ENCODE measurements around the gene TPM3. TPM values are rescaled to one million over a fixed set of nuclear protein-coding genes. Genes with fewer than 3 reads are reported as not detected.

Gene TPM3
- total RNA-seq, 2 experiments from 2014 or later = 682 to 842 TPM

DNA sequence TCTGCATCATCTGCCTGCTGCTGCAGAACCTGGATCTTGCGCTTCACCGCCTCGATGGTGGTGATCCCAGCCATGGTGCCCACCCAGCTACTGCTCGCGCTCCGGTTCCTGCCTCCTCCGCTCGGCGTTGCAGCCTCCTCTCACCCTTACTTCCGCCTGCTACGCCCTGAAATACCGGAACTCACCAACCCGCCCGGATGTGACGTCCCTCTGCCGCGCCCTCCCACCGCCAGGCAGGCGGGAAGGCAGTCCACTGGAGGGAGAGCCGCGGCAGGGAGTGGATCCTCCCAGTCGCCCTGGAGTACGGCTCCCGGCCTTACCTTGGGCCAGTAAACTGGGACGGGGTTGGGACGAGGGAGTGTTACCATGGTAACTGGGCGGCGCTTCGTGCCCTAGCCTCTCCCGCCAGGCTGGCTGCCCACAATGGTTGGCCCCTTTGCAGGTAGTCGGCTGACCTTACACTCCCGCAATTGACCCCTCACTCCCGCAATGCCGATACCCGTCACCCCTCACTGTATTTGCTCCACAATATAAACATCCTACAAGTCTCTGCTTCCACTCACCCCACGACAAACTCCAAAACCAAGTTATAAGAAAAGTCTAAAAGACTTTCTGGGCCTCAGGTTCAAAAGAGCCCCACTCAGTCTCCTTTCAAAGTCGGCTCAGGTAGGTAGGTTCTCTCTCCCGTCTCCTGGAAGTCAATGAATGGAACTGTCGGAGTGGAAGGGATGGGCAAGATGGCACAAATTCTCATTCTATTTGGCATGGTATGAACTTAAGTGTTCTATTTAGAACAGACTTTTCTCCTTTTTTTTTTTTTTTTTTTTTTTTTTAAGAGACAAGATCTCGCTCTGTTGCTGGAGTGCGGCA, 8.6 kb downstream of the TPM3 start:
- ATAC-seq (peak; percentile 72), DNase-seq (peak; percentile 98)
- H3K4me1 Mint-ChIP-seq = peaks cover 39% of the 10 kb centered on the region
- H3K27ac Mint-ChIP-seq = peak overlapping the region; percentile 100
- intact Hi-C loops (cut with DNase I, micrococcal nuclease) = loop anchor here (1.0 to 10.0 kb wide), 9 partner anchors 37 to 792 kb away; partner anchors contain the start of genes ATP8B2 (in 1 of the 2), CKS1B (in 1 of the 2), HAX1 (in 1 of the 2) and ILF2 (in 1 of the 2)
- no peaks in the 10 kb centered on the region for H3K9me3 Mint-ChIP-seq (ENCODE audit: low read depth)
- POLR2A ChIA-PET = interaction anchor here (0.6 to 0.7 kb wide), 2 partner anchors 41 to 1087 kb away, joined by 4 to 5 read pairs; no protein-coding TSS in a partner anchor
- CTCF ChIA-PET = interaction anchor here (1.0 to 1.6 kb wide), 4 partner anchors 26 to 203 kb away, joined by 3 to 5 read pairs (median 3); no protein-coding TSS in a partner anchor
- H3K36me3 Mint-ChIP-seq (ENCODE audit: low read depth) = peaks cover 39% of the 10 kb centered on the region
- no peaks in the 10 kb centered on the region for H3K27me3 Mint-ChIP-seq
- H3K4me3 Mint-ChIP-seq = peak overlapping the region; percentile 99

DNA sequence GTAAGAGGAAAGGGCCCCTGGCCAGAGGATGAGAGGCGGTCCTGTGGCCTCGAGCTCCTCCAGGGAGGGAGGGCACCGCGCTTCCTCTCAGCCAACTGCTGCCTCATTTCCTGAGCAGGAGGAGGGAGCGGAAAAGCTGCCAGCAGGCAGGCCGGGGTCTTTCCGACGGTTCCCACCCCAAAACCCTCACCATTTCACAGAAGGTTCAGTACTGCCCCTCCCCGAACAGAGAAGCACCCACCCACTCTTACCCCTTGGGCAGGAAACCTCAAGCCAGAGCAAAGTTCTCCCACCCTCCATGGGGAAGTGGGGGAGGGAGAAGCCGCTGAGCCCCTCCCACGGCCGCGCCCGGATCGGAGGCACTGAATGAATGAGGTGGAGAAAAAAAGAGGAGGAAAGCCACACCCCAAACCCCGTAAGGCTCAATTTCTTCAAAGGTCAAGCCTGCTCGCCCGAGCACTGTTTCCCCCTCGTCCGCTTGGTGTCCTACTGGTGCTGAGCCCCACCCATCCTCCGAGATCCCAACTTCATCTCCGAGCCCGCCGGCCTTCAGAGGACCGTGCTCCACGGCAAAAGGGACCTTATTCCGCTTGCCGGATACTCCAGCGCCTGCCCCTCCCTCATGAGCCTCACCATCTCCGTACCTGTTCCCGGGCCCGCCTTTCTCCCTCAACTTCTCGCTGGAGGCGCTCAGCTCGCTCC, 9.4 kb downstream of the TPM3 start:
- ChIA-PET POLR2A (interaction anchor here (0.6 to 1.2 kb wide), 6 partner anchors 11 to 281 kb away, joined by 3 to 5 read pairs (median 4); partner anchors contain the start of gene RPS27), CTCF (interaction anchor here (0.8 to 1.9 kb wide), 6 partner anchors 11 to 89 kb away, joined by 3 to 6 read pairs (median 4); a partner anchor contains a TSS)
- intact Hi-C loops (cut with DNase I, micrococcal nuclease) = loop anchor here (1.0 to 10.0 kb wide), 18 partner anchors 11 to 819 kb away; partner anchors contain the start of genes HAX1 (in 2 of the 2), RPS27 (in 2 of the 2), UBAP2L (in 2 of the 2) and ATP8B2 (in 1 of the 2)
- ATAC-seq (peak; percentile 73), DNase-seq (peak; percentile 93)
- Mint-ChIP-seq H3K36me3 (ENCODE audit: low read depth) (peaks cover 44% of the 10 kb centered on the region), H3K4me1 (peaks cover 47% of the 10 kb centered on the region), H3K9me3 (ENCODE audit: low read depth) (no peaks in the 10 kb centered on the region), H3K27me3 (no peaks in the 10 kb centered on the region), H3K4me3 (peak overlapping the region; percentile 99), H3K27ac (peak overlapping the region; percentile 100)

DNA sequence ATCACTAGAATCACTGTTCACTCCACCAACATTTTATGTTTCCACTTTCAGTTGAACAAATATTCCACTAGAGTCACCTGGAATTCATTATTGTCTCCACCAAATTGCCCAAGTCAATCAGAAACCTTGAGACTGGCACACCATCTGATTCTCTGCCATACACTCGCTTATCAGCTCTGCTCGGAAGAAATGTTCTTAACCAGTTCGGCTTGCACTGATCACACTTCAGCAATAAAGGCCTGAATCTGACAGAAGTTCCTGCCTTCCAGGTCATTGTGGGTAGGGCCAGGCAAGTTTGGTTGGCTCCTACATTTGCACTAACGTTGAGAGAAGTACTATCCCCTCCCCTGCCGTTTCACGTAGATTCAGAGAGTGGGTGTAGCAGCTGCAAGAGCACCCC, 10.0 kb downstream of the TPM3 start:
- H3K9me3 Mint-ChIP-seq (ENCODE audit: low read depth) = no peaks in the 10 kb centered on the region
- POLR2A ChIA-PET = interaction anchor here (0.6 to 1.2 kb wide), 6 partner anchors 11 to 282 kb away, joined by 3 to 5 read pairs (median 4); partner anchors contain the start of gene RPS27

DNA sequence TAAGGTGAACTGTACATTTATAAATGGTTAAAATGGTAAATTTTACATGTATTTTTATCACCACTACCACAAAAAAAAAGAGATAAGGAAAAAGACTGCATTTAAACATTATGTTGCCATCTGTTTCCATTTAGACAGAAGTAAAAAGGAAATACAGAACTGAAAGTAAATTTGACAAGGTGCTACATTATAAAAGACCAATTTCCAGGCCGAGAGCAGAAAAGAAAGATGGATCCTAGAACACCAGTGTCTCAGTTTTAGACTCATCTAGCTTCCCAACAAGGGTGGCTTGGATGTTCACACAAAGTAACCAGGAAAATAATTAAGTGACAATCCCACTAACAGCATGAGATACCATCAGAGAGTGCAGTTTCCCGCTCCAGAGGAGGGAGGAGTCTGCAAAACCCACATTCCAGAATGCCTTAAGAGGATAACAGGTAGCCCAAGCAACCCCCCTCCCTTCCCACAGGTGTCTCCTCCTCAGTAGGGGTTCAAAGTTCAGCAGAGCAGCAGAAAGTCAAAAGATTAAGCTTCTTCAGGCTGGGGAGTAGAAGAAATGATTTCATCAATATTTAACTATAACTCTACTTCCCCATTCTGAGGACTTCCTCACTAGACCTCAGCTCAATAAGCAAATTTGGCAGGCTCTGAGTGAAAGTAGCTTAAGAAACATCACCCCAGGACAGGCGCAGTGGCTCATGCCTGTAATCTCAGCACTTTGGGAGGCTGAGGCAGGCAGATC, 11.8 kb downstream of the TPM3 start:
- H3K4me3 Mint-ChIP-seq = peak overlapping the region; percentile 99
- peaks cover 61% of the 10 kb centered on the region for H3K36me3 Mint-ChIP-seq (ENCODE audit: low read depth)
- no peak for ATAC-seq
- H3K4me1 Mint-ChIP-seq = peaks cover 63% of the 10 kb centered on the region
- H3K27me3 Mint-ChIP-seq = no peaks in the 10 kb centered on the region
- ChIA-PET POLR2A (interaction anchor here (0.7 to 1.1 kb wide), 3 partner anchors 15 to 23 kb away, joined by 3 to 5 read pairs (median 4); no protein-coding TSS in a partner anchor), CTCF (interaction anchor here (1.1 to 1.2 kb wide), 3 partner anchors 22 to 92 kb away, joined by 4 to 5 read pairs (median 4); partner anchors contain the start of gene HAX1)
- no peak for DNase-seq
- H3K27ac Mint-ChIP-seq = peak overlapping the region; percentile 91
- no peaks in the 10 kb centered on the region for H3K9me3 Mint-ChIP-seq (ENCODE audit: low read depth)
- intact Hi-C loops (cut with DNase I, micrococcal nuclease) = loop anchor here (5.0 to 10.0 kb wide), 6 partner anchors 147 to 795 kb away; partner anchors contain the start of genes ATP8B2 (in 1 of the 2), CKS1B (in 1 of the 2), ILF2 (in 1 of the 2) and RPS27 (in 1 of the 2)

More for the DNA sequence above, 10.0 kb downstream of the TPM3 start:
- DNase-seq (no peak), ATAC-seq (no peak)
- H3K27me3 Mint-ChIP-seq = no peaks in the 10 kb centered on the region
- peak overlapping the region; percentile 99 for H3K4me3 Mint-ChIP-seq
- intact Hi-C loops (cut with DNase I, micrococcal nuclease) = loop anchor here (1.0 to 10.0 kb wide), 17 partner anchors 11 to 819 kb away; partner anchors contain the start of genes RPS27 (in 2 of the 2), ATP8B2 (in 1 of the 2), CHTOP (in 1 of the 2) and CKS1B (in 1 of the 2)
- H3K27ac Mint-ChIP-seq = peak overlapping the region; percentile 100
- CTCF ChIA-PET = interaction anchor here (0.8 to 1.9 kb wide), 6 partner anchors 11 to 89 kb away, joined by 3 to 6 read pairs (median 4); a partner anchor contains a TSS
- peaks cover 49% of the 10 kb centered on the region for H3K36me3 Mint-ChIP-seq (ENCODE audit: low read depth)
- peaks cover 53% of the 10 kb centered on the region for H3K4me1 Mint-ChIP-seq

DNA sequence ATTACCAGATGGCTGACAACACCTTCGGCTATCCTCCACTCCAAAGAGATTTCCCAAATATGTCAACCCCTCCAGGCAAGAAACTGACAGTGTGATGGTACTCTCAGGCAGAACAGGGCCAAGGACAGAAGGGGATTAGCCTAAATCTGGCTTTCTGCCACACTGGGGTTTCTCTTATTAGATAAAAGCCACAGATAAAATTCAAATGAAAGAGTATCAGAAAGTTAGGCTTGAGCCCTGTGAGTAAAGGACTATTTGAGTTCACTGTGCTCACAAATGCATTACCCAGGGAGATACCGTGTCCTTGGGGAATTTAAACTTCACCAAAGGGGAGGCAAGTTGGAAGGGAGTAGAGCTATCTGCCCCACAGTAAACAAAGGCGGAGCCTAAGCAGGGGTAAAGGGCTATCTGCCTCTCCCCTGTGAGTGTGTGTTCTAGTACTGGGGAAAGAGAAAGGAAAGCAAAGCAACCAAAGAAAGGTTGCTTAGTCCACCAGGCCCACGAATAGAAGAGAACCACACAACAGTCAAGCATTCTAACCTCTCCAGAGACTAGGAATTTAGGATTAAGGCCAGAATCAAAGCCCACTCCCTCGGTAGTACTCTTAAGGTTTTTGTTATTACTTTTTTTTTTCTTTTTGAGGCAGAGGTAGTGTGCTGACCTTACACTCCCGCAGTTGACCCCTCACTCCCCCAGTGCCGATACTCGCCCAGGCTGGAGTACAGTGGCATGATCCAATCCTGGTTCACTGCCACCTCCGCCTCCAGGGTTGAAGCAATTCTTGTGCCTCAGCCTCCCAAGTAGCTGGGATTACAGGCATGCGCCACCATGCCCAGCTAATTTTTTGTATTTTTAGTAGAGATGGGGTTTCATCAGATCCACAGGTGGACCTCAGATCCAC, 12.7 kb downstream of the TPM3 start:
- intact Hi-C loops (cut with DNase I, micrococcal nuclease) = no loop called here
- H3K4me1 Mint-ChIP-seq = peaks cover 63% of the 10 kb centered on the region
- peak overlapping the region; percentile 99 for H3K4me3 Mint-ChIP-seq
- DNase-seq (no peak), ATAC-seq (no peak)
- no peaks in the 10 kb centered on the region for H3K27me3 Mint-ChIP-seq
- peak overlapping the region; percentile 91 for H3K27ac Mint-ChIP-seq
- ChIA-PET POLR2A (interaction anchor here (0.7 kb wide), 1 partner anchor 10 kb away, joined by 4 read pairs; no protein-coding TSS in a partner anchor), CTCF (interaction anchor here (0.6 to 2.9 kb wide), 4 partner anchors 20 to 279 kb away, joined by 3 to 16 read pairs (median 4); no protein-coding TSS in a partner anchor)
- H3K36me3 Mint-ChIP-seq (ENCODE audit: low read depth) = peaks cover 68% of the 10 kb centered on the region
- H3K9me3 Mint-ChIP-seq (ENCODE audit: low read depth) = no peaks in the 10 kb centered on the region

DNA sequence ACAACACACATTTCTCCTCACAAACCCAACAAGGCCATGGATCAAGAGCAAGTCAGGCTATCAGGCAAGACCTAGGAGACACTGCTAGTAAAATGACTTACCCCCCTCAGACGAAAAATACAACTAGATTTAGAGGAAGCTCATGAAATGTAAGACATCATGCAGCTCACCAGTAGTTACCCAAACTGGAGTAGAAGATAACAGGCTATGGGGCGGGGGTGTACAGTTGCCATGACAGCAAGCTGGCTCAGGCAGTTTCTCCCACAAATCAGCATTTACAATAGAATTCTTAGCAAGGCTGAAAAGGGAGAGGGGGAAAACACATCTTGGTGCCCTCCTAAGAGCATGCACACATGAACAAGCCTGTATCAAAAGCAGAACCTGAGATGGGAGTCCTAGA, 13.9 kb downstream of the TPM3 start:
- CTCF ChIA-PET = interaction anchor here (0.5 to 2.9 kb wide), 5 partner anchors 19 to 217 kb away, joined by 3 to 16 read pairs (median 3); no protein-coding TSS in a partner anchor
- no peak for ATAC-seq
- POLR2A ChIA-PET = interaction anchor here (0.6 to 0.7 kb wide), 3 partner anchors 9 to 119 kb away, joined by 3 to 8 read pairs (median 4); no protein-coding TSS in a partner anchor
- Mint-ChIP-seq H3K36me3 (ENCODE audit: low read depth) (peaks cover 69% of the 10 kb centered on the region), H3K27ac (peak overlapping the region; percentile 38), H3K4me1 (peaks cover 62% of the 10 kb centered on the region), H3K9me3 (ENCODE audit: low read depth) (no peaks in the 10 kb centered on the region), H3K27me3 (no peaks in the 10 kb centered on the region), H3K4me3 (peak overlapping the region; percentile 2)
- peak; percentile 58 for DNase-seq
- intact Hi-C loops (cut with DNase I, micrococcal nuclease) = no loop called here

DNA sequence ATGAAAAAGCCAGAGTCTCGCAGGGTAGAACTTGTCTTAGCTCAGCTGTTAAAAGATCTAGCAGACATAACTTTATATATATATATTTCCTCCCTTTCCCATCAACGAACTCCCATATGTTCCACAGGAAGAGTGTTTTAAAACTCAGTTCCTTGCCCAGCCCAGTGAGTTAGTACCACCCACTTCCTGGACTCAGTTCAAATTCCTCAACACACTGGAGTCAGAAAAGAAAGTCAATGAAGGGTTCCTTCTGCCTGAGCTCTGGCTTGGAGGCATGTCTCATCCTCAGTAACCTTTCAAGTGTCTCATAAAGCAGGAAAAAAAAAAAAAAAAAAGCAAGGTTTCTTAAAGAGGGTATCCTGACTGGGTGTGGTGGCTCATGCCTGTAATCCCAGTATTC, 15.6 kb downstream of the TPM3 start:
- peaks cover 73% of the 10 kb centered on the region for H3K36me3 Mint-ChIP-seq (ENCODE audit: low read depth)
- POLR2A ChIA-PET = no interaction called here
- ATAC-seq (peak; percentile 37), DNase-seq (no peak)
- no peaks in the 10 kb centered on the region for H3K27me3 Mint-ChIP-seq
- H3K4me1 Mint-ChIP-seq = peaks cover 74% of the 10 kb centered on the region
- CTCF ChIA-PET = interaction anchor here (0.6 to 2.9 kb wide), 3 partner anchors 9 to 30 kb away, joined by 3 to 16 read pairs (median 5); no protein-coding TSS in a partner anchor
- peak overlapping the region; percentile 78 for H3K27ac Mint-ChIP-seq
- intact Hi-C loops (cut with DNase I, micrococcal nuclease) = no loop called here
- no peaks in the 10 kb centered on the region for H3K9me3 Mint-ChIP-seq (ENCODE audit: low read depth)
- no peak overlapping the region for H3K4me3 Mint-ChIP-seq

DNA sequence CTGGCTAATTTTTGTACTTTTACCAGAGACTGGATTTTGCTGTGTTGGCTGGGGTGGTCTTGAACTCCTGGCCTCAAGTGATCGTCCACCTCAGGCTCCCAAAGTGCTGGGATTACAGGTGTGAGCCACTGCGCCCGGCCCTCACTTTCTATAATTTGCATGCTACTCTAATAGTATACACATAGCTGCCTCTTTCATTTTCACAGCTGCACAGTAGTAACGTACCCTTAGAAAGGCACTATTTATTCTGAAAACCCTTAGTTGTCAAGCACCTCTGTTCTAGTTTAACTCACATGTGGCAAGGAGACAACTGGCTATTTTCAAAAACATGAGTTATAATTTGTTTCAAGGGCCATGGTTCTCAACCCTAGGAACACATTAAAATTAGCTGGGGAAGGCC, 17.2 kb downstream of the TPM3 start:
- intact Hi-C loops (cut with DNase I, micrococcal nuclease) = loop anchor here in 1 of 2 experiments (5.0 kb wide), 1 partner anchor 52 kb away; no protein-coding TSS in a partner anchor
- no peaks in the 10 kb centered on the region for H3K27me3 Mint-ChIP-seq
- peaks cover 75% of the 10 kb centered on the region for H3K36me3 Mint-ChIP-seq (ENCODE audit: low read depth)
- ChIA-PET POLR2A (interaction anchor here (0.7 kb wide), 1 partner anchor 999 kb away, joined by 7 read pairs; the partner anchor contains the start of gene KRTCAP2), CTCF (interaction anchor here (0.6 to 0.7 kb wide), 2 partner anchors 97 to 604 kb away, joined by 3 to 4 read pairs; partner anchors contain the start of gene HAX1)
- ATAC-seq (no peak), DNase-seq (no peak)
- peaks cover 75% of the 10 kb centered on the region for H3K4me1 Mint-ChIP-seq
- H3K9me3 Mint-ChIP-seq (ENCODE audit: low read depth) = no peaks in the 10 kb centered on the region
- H3K4me3 Mint-ChIP-seq = no peak overlapping the region
- no peak overlapping the region for H3K27ac Mint-ChIP-seq

DNA sequence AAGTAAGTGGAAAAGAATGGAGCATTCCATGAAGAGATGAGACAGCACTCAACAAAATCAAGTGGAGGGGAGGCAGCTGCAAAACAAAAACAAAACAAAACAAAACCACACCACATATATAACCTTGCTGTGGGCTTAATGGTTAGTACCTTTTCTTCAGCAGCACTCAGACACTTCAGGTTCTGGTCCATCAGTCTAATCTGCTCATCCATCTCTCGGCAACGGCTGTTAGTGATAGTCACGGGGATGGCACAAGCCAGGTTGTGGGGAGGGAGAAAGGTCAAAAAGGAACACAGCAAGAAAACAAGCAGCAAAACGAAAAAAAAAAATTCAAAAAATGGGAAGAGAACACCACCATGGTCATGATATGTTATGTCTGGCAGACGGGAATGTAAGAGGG, 20.0 kb downstream of the TPM3 start:
- Mint-ChIP-seq H3K9me3 (ENCODE audit: low read depth) (no peaks in the 10 kb centered on the region), H3K27ac (peak overlapping the region; percentile 86), H3K36me3 (ENCODE audit: low read depth) (peaks cover 76% of the 10 kb centered on the region), H3K27me3 (no peaks in the 10 kb centered on the region), H3K4me1 (peaks cover 58% of the 10 kb centered on the region), H3K4me3 (no peak overlapping the region)
- intact Hi-C loops (cut with DNase I, micrococcal nuclease) = loop anchor here in 1 of 2 experiments (1.0 to 5.0 kb wide), 4 partner anchors 10 to 181 kb away; partner anchors contain the start of gene RPS27
- ChIA-PET CTCF (interaction anchor here (0.8 to 1.1 kb wide), 2 partner anchors 10 to 26 kb away, joined by 3 to 4 read pairs; no protein-coding TSS in a partner anchor), POLR2A (interaction anchor here (0.6 to 1.7 kb wide), 3 partner anchors 9 to 44 kb away, joined by 4 to 7 read pairs (median 4); no protein-coding TSS in a partner anchor)
- DNase-seq (no peak), ATAC-seq (no peak)

All from activated CD4-positive, alpha-beta T cell treated with anti-CD3 and anti-CD28 coated beads for 36 hours (primary cell).